ENCODE measurements around the gene TFDP1.

DNA sequence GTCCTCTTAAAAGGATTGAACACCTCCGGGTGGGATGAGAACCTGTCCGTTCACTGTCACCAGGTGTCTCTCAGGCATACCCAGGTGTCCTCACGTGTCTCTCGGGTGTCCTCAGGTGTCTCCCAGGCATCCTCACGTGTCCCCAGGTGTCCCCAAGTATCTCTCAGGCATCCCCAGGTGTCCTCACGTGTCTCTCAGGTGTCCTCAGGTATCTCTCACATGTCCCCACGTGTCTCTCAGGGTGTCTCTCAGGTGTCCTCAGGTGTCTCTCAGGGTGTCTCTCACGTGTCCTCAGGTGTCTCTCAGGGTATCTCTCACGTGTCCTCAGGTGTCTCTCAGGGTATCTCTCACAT, 39.7 kb downstream of the TFDP1 start:
- TF ChIP-seq CTCF (IDR thresholded peaks at IDR 0.05; ENCODE audit: low read length) (no peak), EZH2 (IDR thresholded peaks at IDR 0.05; ENCODE audit: borderline replicate concordance, low read length) (no peak)
